ENCODE data around the gene VEZF1. TPM values are rescaled to one million over a fixed set of nuclear protein-coding genes. Genes with fewer than 3 reads are reported as not detected.
A peak's percentile ranks its signal among the peaks of the same experiment; 100 is the strongest.

VEZF1 gene
- total RNA-seq, 4 donors from 2014 or later = 88.5 to 147 (median 91.4) TPM

DNA sequence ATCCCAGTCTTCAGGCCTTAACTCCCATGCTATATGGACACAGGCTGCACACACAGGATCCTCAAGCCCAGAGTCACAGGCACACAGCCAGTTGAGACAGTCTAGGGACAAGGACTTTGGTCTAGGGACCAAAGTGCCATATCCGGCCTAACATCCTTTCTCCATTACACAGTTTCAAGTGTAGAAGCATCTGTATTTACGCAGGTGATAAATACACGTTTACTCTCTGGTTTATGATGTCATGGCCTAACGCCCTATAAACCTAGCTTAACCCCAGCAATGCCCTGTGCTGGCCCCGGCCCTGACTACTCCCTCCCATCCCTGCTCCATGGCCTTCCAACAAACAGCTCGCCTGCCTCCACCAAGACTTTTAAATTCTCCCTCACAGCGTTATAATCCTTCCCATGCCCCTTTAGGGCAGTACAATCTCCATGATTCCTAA is 50.0 kb downstream of the VEZF1 start:
- intact Hi-C loops (cut with DNase I) = no loop called here
- Histone ChIP-seq H3K9me3 (no peaks in the 10 kb centered on the region), H3K4me3 (replicated peaks in 1 of 3) (no peak overlapping the region), H3K4me1 (peaks cover 54 to 73% of the 10 kb centered on the region in 2 donors), H3K36me3 (no peaks in the 10 kb centered on the region), H3K27ac (no peak overlapping the region), H3K27me3 (no peaks in the 10 kb centered on the region)
- TF ChIP-seq CTCF (IDR thresholded peaks at IDR 0.05) (no peak), POLR2A (IDR thresholded peaks at IDR 0.05) (no peak)
- DNase-seq = no peak
- WGBS, 2 donors = 73 to 76% methylated on average over 7 of the region's 7 CpGs

DNA sequence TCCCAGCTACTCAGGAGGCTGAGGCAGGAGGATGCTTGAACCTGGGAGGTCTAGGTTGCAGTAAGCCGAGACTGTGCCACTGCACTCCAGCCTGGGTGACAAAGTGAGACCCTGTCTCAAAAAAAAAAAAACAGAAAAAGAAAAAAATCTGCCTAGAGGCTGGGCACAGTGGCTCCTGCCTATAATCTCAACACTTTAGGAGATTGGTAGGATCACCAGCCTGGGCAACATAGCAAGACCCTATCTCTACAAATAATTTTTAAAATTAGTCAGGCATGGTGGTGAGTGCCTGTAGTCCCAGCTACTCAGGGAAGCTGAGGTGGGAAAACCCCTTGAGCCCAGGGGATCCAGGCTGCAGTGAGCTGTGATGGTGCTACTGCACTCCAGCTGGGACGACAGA is 50.6 kb downstream of the VEZF1 start:
- Histone ChIP-seq H3K9me3 (no peaks in the 10 kb centered on the region), H3K4me3 (replicated peaks in 1 of 3) (no peak overlapping the region), H3K4me1 (peaks cover 54 to 75% of the 10 kb centered on the region in 2 donors), H3K36me3 (no peaks in the 10 kb centered on the region), H3K27me3 (no peaks in the 10 kb centered on the region), H3K27ac (peak overlapping the region; percentile 28 to 92 (median 90))
- intact Hi-C loops (cut with DNase I) = no loop called here
- TF ChIP-seq POLR2A (IDR thresholded peaks at IDR 0.05) (no peak), CTCF (IDR thresholded peaks at IDR 0.05) (no peak)
- WGBS, 2 donors = 82 to 86% methylated on average over 2 of the region's 2 CpGs
- no peak for DNase-seq

GRCh38 chr17:57935833-57936807 is 51.9 kb downstream of the VEZF1 start:
- H3K36me3 ChIP-seq = no peaks in the 10 kb centered on the region
- H3K4me1 ChIP-seq = peaks cover 47 to 71% of the 10 kb centered on the region in 2 donors
- intact Hi-C loops (cut with DNase I) = no loop called here
- DNase-seq = peak; percentile 73 to 79
- 49 to 55% methylated on average over 10 to 11 of the region's 11 CpGs for WGBS, 2 donors
- H3K4me3 ChIP-seq (replicated peaks in 1 of 3) = no peak overlapping the region
- H3K9me3 ChIP-seq = no peaks in the 10 kb centered on the region
- no peaks in the 10 kb centered on the region for H3K27me3 ChIP-seq
- TF ChIP-seq CTCF (IDR thresholded peaks at IDR 0.05) = no peak
- TF ChIP-seq POLR2A (IDR thresholded peaks at IDR 0.05) = no peak
- peak overlapping the region; percentile 90 to 97 (median 92) for H3K27ac ChIP-seq

DNA sequence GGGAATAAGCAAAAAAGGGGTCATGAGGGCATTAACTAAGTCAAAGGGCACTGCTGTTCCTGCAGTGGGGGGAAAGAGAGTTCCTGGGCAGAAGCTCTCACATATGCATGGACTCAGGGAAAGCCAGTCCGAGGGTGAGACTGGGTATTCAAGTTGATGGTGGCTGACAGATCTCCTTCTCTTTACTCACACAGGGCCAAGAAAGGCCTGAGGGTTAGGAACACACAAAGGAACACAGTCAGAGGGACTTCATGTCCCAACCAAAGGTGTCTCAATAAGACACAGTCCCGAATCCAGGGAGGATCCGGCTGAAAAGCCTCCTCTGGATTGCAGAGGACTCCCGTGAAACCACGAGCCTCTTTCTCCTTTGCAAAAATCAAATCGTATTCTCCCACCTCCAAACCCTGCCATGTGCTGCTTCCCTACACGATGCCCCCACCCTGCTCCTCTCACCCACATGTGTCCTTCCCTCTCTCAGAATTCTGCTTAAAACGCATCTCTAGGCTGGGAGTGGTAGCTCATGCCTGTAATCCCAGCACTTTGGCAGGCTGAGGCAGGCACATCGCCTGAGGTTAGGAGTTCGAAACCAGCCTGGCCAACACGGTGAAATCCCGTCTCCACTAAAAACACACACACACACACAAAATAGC is 56.4 kb downstream of the VEZF1 start:
- H3K27me3 ChIP-seq = no peaks in the 10 kb centered on the region
- H3K27ac ChIP-seq = no peak overlapping the region
- DNase-seq = no peak
- H3K36me3 ChIP-seq = no peaks in the 10 kb centered on the region
- no peaks in the 10 kb centered on the region for H3K9me3 ChIP-seq
- WGBS, 2 donors = 89 to 92% methylated on average over 12 of the region's 12 CpGs
- H3K4me1 ChIP-seq = peaks cover 39 to 73% of the 10 kb centered on the region in 2 donors
- TF ChIP-seq POLR2A (IDR thresholded peaks at IDR 0.05) (no peak), CTCF (IDR thresholded peaks at IDR 0.05) (no peak)
- intact Hi-C loops (cut with DNase I) = no loop called here
- H3K4me3 ChIP-seq (replicated peaks in 1 of 3) = no peak overlapping the region

All from thyroid gland (tissue), 4 donors.